ENCODE results near the gene GRPR. TPM values are rescaled to one million over a fixed set of nuclear protein-coding genes. Genes with fewer than 3 reads are reported as not detected.

GRPR gene
- total and polyA plus RNA-seq, 10 of the 15 experiments (the other 5 are each of a cell fraction or from before 2014, with no cell fraction given), result 0.10 to 3.7 (median 0.21) TPM; not detected in 1

DNA sequence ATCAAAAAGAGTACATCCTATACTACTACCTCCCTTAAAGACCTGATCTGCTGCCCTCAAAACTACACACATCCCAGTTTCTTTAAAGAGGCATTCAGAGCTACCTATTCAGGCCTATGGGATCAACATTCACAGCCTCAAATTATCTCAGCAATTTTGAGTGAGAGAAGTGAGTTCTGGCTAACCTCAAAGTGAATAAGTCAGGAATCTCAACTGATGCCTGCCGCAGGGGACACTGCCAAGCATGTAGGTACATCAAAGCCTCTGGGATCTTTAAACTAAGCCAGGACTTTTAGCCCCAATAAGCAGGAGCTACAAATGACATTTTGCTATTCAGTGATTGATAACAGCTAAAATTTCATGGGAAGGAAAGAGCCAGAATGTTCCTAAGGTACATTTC is 11.6 kb downstream of the GRPR start:
- no peak for FAIRE-seq
- Histone ChIP-seq H2AFZ (ENCODE audit: control insufficient read depth, low read depth, low read length) (no peak overlapping the region), H3K36me3 (ENCODE audit: control insufficient read depth in 2 of 2, insufficient read depth in 2 of 2, low read length in 1 of 2) (no peaks in the 10 kb centered on the region), H3K4me1 (ENCODE audit: control insufficient read depth, insufficient read depth, low read length) (peaks cover 3% of the 10 kb centered on the region), H3K27me3 (replicated peaks in 1 of 2; ENCODE audit: control insufficient read depth in 2 of 2, insufficient read depth in 2 of 2, low read length in 1 of 2) (no peaks in the 10 kb centered on the region; a peak in 2 of 4 replicates), H3K9me3 (replicated peaks; ENCODE audit: control insufficient read depth, insufficient read depth, low read length) (no peaks in the 10 kb centered on the region; the same call in 2 of the 3 replicates), H3K4me2 (ENCODE audit: control insufficient read depth, insufficient read depth) (no peak overlapping the region), H4K20me1 (ENCODE audit: control insufficient read depth, insufficient read depth) (no peaks in the 10 kb centered on the region), H3K4me3 (no peak overlapping the region), H3K79me2 (ENCODE audit: control insufficient read depth, insufficient read depth, low read length) (no peaks in the 10 kb centered on the region), H3K9ac (ENCODE audit: control insufficient read depth, insufficient read depth, low read length) (no peak overlapping the region), H3K27ac (ENCODE audit: control insufficient read depth, insufficient read depth) (no peak overlapping the region)
- DNase-seq (ENCODE audit: low read depth, low spot score), result no peak
- no peak for TF ChIP-seq HDAC2 (IDR thresholded peaks at IDR 0.05)
- no peak for TF ChIP-seq ASH2L (IDR thresholded peaks at IDR 0.05; ENCODE audit: borderline replicate concordance, low read depth)
- TF ChIP-seq NFYA (IDR thresholded peaks at IDR 0.05; ENCODE audit: borderline replicate concordance, low read depth, low read length), result no peak
- no peak for TF ChIP-seq RB1 (IDR thresholded peaks at IDR 0.05; ENCODE audit: borderline replicate concordance)
- TF ChIP-seq WRNIP1 (IDR thresholded peaks at IDR 0.05; ENCODE audit: borderline replicate concordance, low read depth, low read length), result no peak
- no peak for TF ChIP-seq CHD2 (IDR thresholded peaks at IDR 0.05; ENCODE audit: borderline replicate concordance, low read depth, low read length)
- TF ChIP-seq HCFC1 (IDR thresholded peaks at IDR 0.05; ENCODE audit: low read length), result no peak
- TF ChIP-seq NR2F1 (conservative IDR thresholded peaks at IDR 0.05), result no peak
- TF ChIP-seq RELA (IDR thresholded peaks at IDR 0.05; ENCODE audit: borderline replicate concordance, partially characterized antibody), result no peak
- ChIA-PET RAD21 (ENCODE audit: unreplicated experiment) (interaction anchor here (0.8 to 1.2 kb wide), 4 partner anchors 9 to 286 kb away, joined by 3 to 4 read pairs (median 3); no protein-coding TSS in a partner anchor), POLR2A (no interaction called here), SMC1A (ENCODE audit: uncharacterized antibody, unreplicated experiment) (interaction anchor here (0.6 to 6.5 kb wide), 5 partner anchors 9 to 289 kb away, joined by 3 to 42 read pairs (median 4); partner anchors contain the start of gene GRPR), CTCF (interaction anchor here (1.2 to 6.2 kb wide), 5 partner anchors 11 to 375 kb away, joined by 3 to 118 read pairs (median 5); partner anchors contain the start of gene GRPR)
- WGBS (ENCODE audit: insufficient coverage, insufficient replicate concordance, low lambda C conversion rate, missing lambda C conversion rate), result 65% methylated on average over 1 of the region's 1 CpG
- no TSS peak for BruUV-seq (replicated peaks)
- intact Hi-C loops (cut with micrococcal nuclease; ENCODE audit: unreplicated experiment), result loop anchor here (5.0 kb wide), 3 partner anchors 77 to 373 kb away; partner anchors contain the start of gene AP1S2
- no peak for ATAC-seq
- in situ Hi-C loops (cut with MboI), result no loop called here
